GM06990 (cell line): Measurements from ENCODE around the gene SELL.
A peak's percentile ranks its signal among the peaks of the same experiment; 100 is the strongest.

ENCODE experiments used
- DNase-seq: peaks from one replicate; pipeline ENCODE4 v3.0.0-alpha.2; 2011; ENCODE audit not compliant: insufficient read length; ENCODE audit errors: extremely low read depth
- H3K27me3 ChIP-seq: replicated peaks from 2 replicates; pipeline ENCODE4 v1.6.0; 2011; ENCODE audit warnings: low read length; ENCODE audit not compliant: control insufficient read depth, insufficient read depth
- H3K36me3 ChIP-seq: 2 replicates; pipeline ENCODE4 v1.5.1; 2011; ENCODE audit warnings: low read length; ENCODE audit not compliant: control insufficient read depth, insufficient read depth
- H3K4me3 ChIP-seq: replicated peaks from 2 replicates; pipeline ENCODE4 v1.5.1; 2011; ENCODE audit warnings: low read depth, mild to moderate bottlenecking, control low read depth, low read length
- CTCF ChIP-seq: IDR thresholded peaks from 2 replicates; pipeline ENCODE4 v1.5.1; 2011; ENCODE audit warnings: low read length, control low read depth, mild to moderate bottlenecking, inconsistent platforms; ENCODE audit not compliant: insufficient read depth, poor library complexity, severe bottlenecking

SELL gene

GRCh38 chr1:169711469-169712308 is at the start of gene SELL:
Gene SELL, minus strand, starts transcription at chr1:169711620. Its CDS starts 122 bp downstream, at chr1:169711498.
- peak within 1 kb of the TSS; percentile 50 for H3K4me3 ChIP-seq
- H3K36me3 ChIP-seq: no peaks in the 10 kb centered on the region; the same call in 1 of the 2 replicates
- no peaks in the 10 kb centered on the region for H3K27me3 ChIP-seq
- peak; percentile 66 for DNase-seq
- peak; percentile 83 for TF ChIP-seq CTCF

DNA sequence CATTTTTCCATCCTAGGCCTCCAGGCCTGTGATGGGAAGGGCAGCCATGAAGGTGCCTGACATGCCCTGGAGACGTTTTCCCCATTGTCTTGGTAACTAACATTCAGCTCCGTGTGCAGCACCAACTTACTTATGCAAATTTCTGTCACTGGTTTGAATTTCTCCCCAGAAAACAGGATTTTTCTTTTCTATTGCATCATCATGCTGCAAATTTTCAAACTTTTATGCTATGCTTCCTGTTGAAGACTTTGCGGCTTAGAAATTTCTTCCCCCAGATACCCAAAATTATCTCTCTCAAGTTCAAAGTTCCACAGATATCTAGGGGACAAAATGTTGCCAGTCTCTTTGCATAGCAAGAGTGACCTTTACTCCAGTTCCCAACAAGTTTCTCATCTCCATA is 47.6 kb upstream of the SELL start:
- Histone ChIP-seq H3K4me3 (no peak overlapping the region), H3K27me3 (no peaks in the 10 kb centered on the region), H3K36me3 (no peaks in the 10 kb centered on the region)
- DNase-seq: no peak
- no peak for TF ChIP-seq CTCF

DNA sequence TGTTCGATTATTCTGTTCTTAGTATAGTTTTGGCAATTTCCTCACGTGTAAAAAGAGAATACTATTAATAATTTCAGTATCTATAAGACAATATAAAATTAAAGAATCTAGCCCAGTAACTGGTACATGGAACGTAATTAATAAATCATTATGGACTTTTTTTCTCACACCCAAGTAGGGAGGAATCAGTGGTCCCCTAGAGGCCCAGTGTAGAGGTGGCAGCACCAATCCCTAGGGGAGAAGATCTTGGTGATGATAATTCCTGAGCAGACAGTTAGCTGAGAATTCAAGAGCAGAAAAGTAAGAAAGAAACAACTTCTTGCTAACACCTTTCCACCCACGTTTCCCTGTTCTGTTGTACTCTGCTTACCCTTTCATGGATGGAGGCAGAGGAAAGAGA is 42.1 kb upstream of the SELL start:
- no peaks in the 10 kb centered on the region for H3K36me3 ChIP-seq
- TF ChIP-seq CTCF: no peak
- no peak overlapping the region for H3K4me3 ChIP-seq
- H3K27me3 ChIP-seq: no peaks in the 10 kb centered on the region
- DNase-seq: no peak

GRCh38 chr1:169750041-169750440 is 38.6 kb upstream of the SELL start:
- DNase-seq: no peak
- H3K27me3 ChIP-seq: no peaks in the 10 kb centered on the region
- H3K4me3 ChIP-seq: no peak overlapping the region
- TF ChIP-seq CTCF: no peak
- H3K36me3 ChIP-seq: no peaks in the 10 kb centered on the region

DNA sequence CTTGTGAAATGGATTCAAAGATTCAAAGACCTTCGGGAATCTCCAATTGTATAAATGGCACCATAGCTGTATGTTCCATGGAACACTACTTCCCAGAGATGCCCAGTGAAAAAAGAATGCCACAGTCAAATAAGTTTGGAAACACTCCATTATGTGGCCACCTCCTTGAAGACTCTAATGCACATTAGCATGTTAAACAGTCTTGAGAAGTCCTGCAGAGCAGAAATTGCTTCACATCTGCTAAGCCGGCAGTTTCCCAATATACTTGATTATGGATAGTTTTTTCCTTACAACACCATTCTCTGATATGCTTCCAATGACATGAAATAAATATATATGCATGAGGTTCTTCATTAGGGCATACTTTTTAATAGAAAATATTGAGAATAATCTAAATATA is 35.1 kb upstream of the SELL start:
- no peak for TF ChIP-seq CTCF
- Histone ChIP-seq H3K4me3 (no peak overlapping the region), H3K36me3 (no peaks in the 10 kb centered on the region), H3K27me3 (no peaks in the 10 kb centered on the region)
- no peak for DNase-seq
